Neural crest cell (in vitro differentiated cells): Measurements from ENCODE around the gene PNCK. TPM values are rescaled to one million over a fixed set of nuclear protein-coding genes. Genes with fewer than 3 reads are reported as not detected.

Experiments
- total RNA-seq: library from RNA; stranded (reverse); gene quantifications from 2 replicates; pipeline ENCODE4 v1.2.1, GENCODE V29; 2021

PNCK gene
- total RNA-seq, 1 donor from 2014 or later, result 9.4 TPM

Other genes starting within 250 kb of the PNCK start
- 0.77 and 1.6 TPM in 2 replicates for gene TREX2, start 227.8 kb downstream of the PNCK start, total RNA-seq
- 51.8 and 58.8 TPM in 2 replicates for gene HAUS7, start 203.2 kb downstream of the PNCK start, total RNA-seq
- 80.6 and 85.2 TPM in 2 replicates for gene BGN, start 178.8 kb downstream of the PNCK start, total RNA-seq
- gene ATP2B3, start 156.2 kb downstream of the PNCK start, total RNA-seq, result 0.05 and 0.11 TPM in 2 replicates
- gene CCNQ, start 74.7 kb downstream of the PNCK start, total RNA-seq, result 24.4 and 25.3 TPM in 2 replicates
- gene DUSP9, start 26.6 kb downstream of the PNCK start, total RNA-seq, result 1.7 TPM in 2 replicates
- 123 and 125 TPM in 2 replicates for gene SLC6A8, start 14.1 kb upstream of the PNCK start, total RNA-seq
- gene BCAP31, start 50.6 kb upstream of the PNCK start, total RNA-seq, result 117 and 118 TPM in 2 replicates
- gene ABCD1, start 51.0 kb upstream of the PNCK start, total RNA-seq, result 6.0 and 6.6 TPM in 2 replicates
- gene PLXNB3, start 90.4 kb upstream of the PNCK start, total RNA-seq, result 15.7 and 16.2 TPM in 2 replicates
- gene SRPK3, start 107.2 kb upstream of the PNCK start, total RNA-seq, result 0.14 and 0.30 TPM in 2 replicates
- 50.2 and 52.6 TPM in 2 replicates for gene IDH3G, start 120.6 kb upstream of the PNCK start, total RNA-seq
- gene SSR4, start 120.9 kb upstream of the PNCK start, total RNA-seq, result 183 and 187 TPM in 2 replicates
- gene PDZD4, start 156.7 kb upstream of the PNCK start, total RNA-seq, result 48.8 and 52.5 TPM in 2 replicates
- gene L1CAM, start 212.4 kb upstream of the PNCK start, total RNA-seq, result 133 and 137 TPM in 2 replicates
- gene AVPR2, start 230.9 kb upstream of the PNCK start, total RNA-seq, result not detected in 2 replicates